ENCODE data around the gene GP9. TPM values are rescaled to one million over a fixed set of nuclear protein-coding genes. Genes with fewer than 3 reads are reported as not detected.
A peak's percentile ranks its signal among the peaks of the same experiment; 100 is the strongest.
"Not testable (repeated sequence)": the region's sequence is repeated elsewhere in the genome, so short reads cannot be mapped to it uniquely, and the experiment has no call there.

The GP9 gene
- total and polyA plus RNA-seq, 5 donors from 2014 or later = 3.7 TPM; not detected in 4

- no peaks in the 10 kb centered on the region for H3K9me3 Mint-ChIP-seq
- no peak overlapping the region for H3K27ac ChIP-seq (ENCODE audit: insufficient read depth, low read length, poor library complexity, severe bottlenecking)
- ATAC-seq (ENCODE audit: low read depth in 2 of 2) = no peak
- H3K27me3 ChIP-seq (ENCODE audit: control insufficient read depth, insufficient read depth, low read length) = no peaks in the 10 kb centered on the region
- no peaks in the 10 kb centered on the region for H3K27me3 Mint-ChIP-seq
- H3K4me3 ChIP-seq (ENCODE audit: low read depth, low read length) = no peak overlapping the region
- peaks cover 44% of the 10 kb centered on the region for H3K36me3 ChIP-seq (ENCODE audit: control insufficient read depth, insufficient read depth, low read length)
- peaks cover 23% of the 10 kb centered on the region for H3K36me3 Mint-ChIP-seq
- no peak for DNase-seq
- H3K4me1 Mint-ChIP-seq = peaks cover 13 to 93% (median 51%) of the 10 kb centered on the region in 4 donors
- H3K4me1 ChIP-seq (ENCODE audit: control insufficient read depth, insufficient read depth, low read length, poor library complexity, severe bottlenecking) = peaks cover 52% of the 10 kb centered on the region
- peak overlapping the region in 3 of 4 donors; percentile 29 to 57 (median 56) for H3K4me3 Mint-ChIP-seq
- no peaks in the 10 kb centered on the region for H3K9me3 ChIP-seq (ENCODE audit: control insufficient read depth in 2 of 2, low read length in 2 of 2)
- peak overlapping the region; percentile 71 to 80 (median 78) for H3K27ac Mint-ChIP-seq
Measured at GRCh38 chr3:129104498-129105079, 44.0 kb downstream of the GP9 start.

- DNase-seq = no peak
- Mint-ChIP-seq H3K36me3 (peaks cover 22% of the 10 kb centered on the region), H3K27me3 (no peaks in the 10 kb centered on the region), H3K4me3 (no peak overlapping the region), H3K27ac (no peak overlapping the region), H3K4me1 (peaks cover 7 to 91% (median 51%) of the 10 kb centered on the region in 4 donors), H3K9me3 (no peaks in the 10 kb centered on the region)
- Histone ChIP-seq H3K9me3 (ENCODE audit: control insufficient read depth in 2 of 2, low read length in 2 of 2) (no peaks in the 10 kb centered on the region), H3K27ac (ENCODE audit: insufficient read depth, low read length, poor library complexity, severe bottlenecking) (no peak overlapping the region), H3K27me3 (ENCODE audit: control insufficient read depth, insufficient read depth, low read length) (no peaks in the 10 kb centered on the region), H3K36me3 (ENCODE audit: control insufficient read depth, insufficient read depth, low read length) (peaks cover 42% of the 10 kb centered on the region), H3K4me1 (ENCODE audit: control insufficient read depth, insufficient read depth, low read length, poor library complexity, severe bottlenecking) (peaks cover 52% of the 10 kb centered on the region), H3K4me3 (ENCODE audit: low read depth, low read length) (no peak overlapping the region)
- no peak for ATAC-seq (ENCODE audit: low read depth in 2 of 2)
Measured at GRCh38 chr3:129105862-129106261, 45.3 kb downstream of the GP9 start.

DNA sequence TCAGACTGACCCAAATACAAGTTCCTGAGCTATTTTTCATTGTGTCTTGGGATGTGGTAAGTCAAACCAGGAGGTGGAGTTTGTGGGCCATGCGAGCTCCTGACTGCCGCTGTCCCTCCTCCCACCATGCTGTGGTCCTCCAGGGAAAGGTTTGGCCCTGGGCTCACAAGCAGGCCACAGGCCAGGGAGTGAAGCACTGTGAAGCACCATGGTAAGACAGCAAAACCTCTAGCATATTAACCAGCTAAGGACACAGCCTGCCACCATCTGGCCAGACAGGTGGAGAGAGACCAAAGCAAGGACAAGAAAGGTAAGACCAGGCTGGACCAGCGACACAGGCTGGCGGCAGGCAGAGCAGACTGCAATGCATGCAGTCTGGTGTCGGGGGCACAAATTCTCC lies 45.7 kb downstream of the GP9 start:
- ATAC-seq (ENCODE audit: low read depth in 2 of 2) (no peak), DNase-seq (no peak)
- Histone ChIP-seq H3K36me3 (ENCODE audit: control insufficient read depth, insufficient read depth, low read length) (peaks cover 42% of the 10 kb centered on the region), H3K9me3 (ENCODE audit: control insufficient read depth in 2 of 2, low read length in 2 of 2) (no peaks in the 10 kb centered on the region), H3K4me1 (ENCODE audit: control insufficient read depth, insufficient read depth, low read length, poor library complexity, severe bottlenecking) (peaks cover 51% of the 10 kb centered on the region), H3K4me3 (ENCODE audit: low read depth, low read length) (no peak overlapping the region), H3K27me3 (ENCODE audit: control insufficient read depth, insufficient read depth, low read length) (no peaks in the 10 kb centered on the region), H3K27ac (ENCODE audit: insufficient read depth, low read length, poor library complexity, severe bottlenecking) (no peak overlapping the region)
- Mint-ChIP-seq H3K27ac (peak overlapping the region in 1 of 3 donors; percentile 69), H3K4me1 (peaks cover 7 to 91% (median 49%) of the 10 kb centered on the region in 4 donors), H3K36me3 (peaks cover 18% of the 10 kb centered on the region), H3K27me3 (no peaks in the 10 kb centered on the region), H3K4me3 (peak overlapping the region in 2 of 4 donors; percentile 41 to 47), H3K9me3 (no peaks in the 10 kb centered on the region)

- DNase-seq = no peak
- peak overlapping the region in 2 of 3 donors; percentile 42 to 74 for H3K27ac Mint-ChIP-seq
- H3K4me3 ChIP-seq (ENCODE audit: low read depth, low read length) = no peak overlapping the region
- no peak for ATAC-seq (ENCODE audit: low read depth in 2 of 2)
- H3K27me3 Mint-ChIP-seq = no peaks in the 10 kb centered on the region
- H3K27me3 ChIP-seq (ENCODE audit: control insufficient read depth, insufficient read depth, low read length) = no peaks in the 10 kb centered on the region
- no peaks in the 10 kb centered on the region for H3K9me3 Mint-ChIP-seq
- H3K4me1 Mint-ChIP-seq = peaks cover 7 to 91% (median 47%) of the 10 kb centered on the region in 4 donors
- peaks cover 41% of the 10 kb centered on the region for H3K36me3 ChIP-seq (ENCODE audit: control insufficient read depth, insufficient read depth, low read length)
- H3K36me3 Mint-ChIP-seq = peaks cover 12% of the 10 kb centered on the region
- H3K27ac ChIP-seq (ENCODE audit: insufficient read depth, low read length, poor library complexity, severe bottlenecking) = no peak overlapping the region
- no peaks in the 10 kb centered on the region for H3K9me3 ChIP-seq (ENCODE audit: control insufficient read depth in 2 of 2, low read length in 2 of 2)
- H3K4me3 Mint-ChIP-seq = peak overlapping the region in 3 of 4 donors; percentile 31 to 33 (median 32)
- H3K4me1 ChIP-seq (ENCODE audit: control insufficient read depth, insufficient read depth, low read length, poor library complexity, severe bottlenecking) = peaks cover 49% of the 10 kb centered on the region
Measured at GRCh38 chr3:129106866-129107565, 46.4 kb downstream of the GP9 start.

GRCh38 chr3:129107793-129108192 lies 47.2 kb downstream of the GP9 start:
- H3K4me1 ChIP-seq (ENCODE audit: control insufficient read depth, insufficient read depth, low read length, poor library complexity, severe bottlenecking) = peaks cover 49% of the 10 kb centered on the region
- DNase-seq (no peak), ATAC-seq (ENCODE audit: low read depth in 2 of 2) (no peak)
- Mint-ChIP-seq H3K4me3 (peak overlapping the region in 3 of 4 donors; percentile 29 to 43 (median 32)), H3K27me3 (no peaks in the 10 kb centered on the region), H3K4me1 (peaks cover 7 to 91% (median 47%) of the 10 kb centered on the region in 4 donors), H3K36me3 (peaks cover 12% of the 10 kb centered on the region), H3K27ac (peak overlapping the region in 2 of 3 donors; percentile 69 to 74), H3K9me3 (no peaks in the 10 kb centered on the region)
- no peak overlapping the region for H3K27ac ChIP-seq (ENCODE audit: insufficient read depth, low read length, poor library complexity, severe bottlenecking)
- H3K27me3 ChIP-seq (ENCODE audit: control insufficient read depth, insufficient read depth, low read length) = no peaks in the 10 kb centered on the region
- H3K4me3 ChIP-seq (ENCODE audit: low read depth, low read length) = no peak overlapping the region
- peaks cover 46% of the 10 kb centered on the region for H3K36me3 ChIP-seq (ENCODE audit: control insufficient read depth, insufficient read depth, low read length)
- H3K9me3 ChIP-seq (ENCODE audit: control insufficient read depth in 2 of 2, low read length in 2 of 2) = no peaks in the 10 kb centered on the region

DNA sequence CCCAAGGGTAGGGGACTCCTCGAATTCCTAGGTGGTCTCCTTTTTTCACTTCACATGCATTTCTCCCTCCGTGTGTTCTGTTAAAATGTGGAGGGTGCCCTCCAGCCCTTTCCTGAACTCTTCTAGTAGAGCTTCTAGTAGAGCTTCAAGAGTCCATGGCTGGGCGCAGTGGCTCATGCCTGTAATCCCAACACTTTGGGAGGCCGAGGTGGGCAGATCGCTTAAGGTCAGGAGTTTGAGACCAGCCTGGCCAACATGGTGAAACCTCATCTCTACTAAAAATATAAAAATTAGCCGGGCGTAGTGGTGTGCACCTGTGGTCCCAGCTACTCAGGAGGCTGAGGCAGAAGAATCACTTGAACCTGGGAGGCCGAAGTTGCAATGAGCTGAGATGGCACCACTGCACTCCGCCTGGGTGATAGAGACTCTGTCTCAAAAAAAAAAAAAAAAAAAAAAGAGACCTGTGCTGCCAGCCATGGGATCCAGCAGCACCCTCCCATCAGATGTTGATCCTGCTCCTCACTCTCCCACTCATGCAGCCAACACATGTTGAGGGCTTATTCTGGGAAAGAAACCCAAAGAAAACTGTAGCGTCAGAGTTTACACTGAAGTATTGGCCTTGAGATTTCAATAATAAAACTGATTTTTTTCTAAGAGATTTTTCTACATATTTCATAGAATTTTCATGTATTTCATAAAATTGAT lies 50.6 kb downstream of the GP9 start:
- H3K4me3 ChIP-seq (ENCODE audit: low read depth, low read length); H3K27me3 Mint-ChIP-seq; H3K9me3 Mint-ChIP-seq; H3K27me3 ChIP-seq (ENCODE audit: control insufficient read depth, insufficient read depth, low read length); H3K9me3 ChIP-seq (ENCODE audit: control insufficient read depth in 2 of 2, low read length in 2 of 2); H3K27ac ChIP-seq (ENCODE audit: insufficient read depth, low read length, poor library complexity, severe bottlenecking); ATAC-seq (ENCODE audit: low read depth in 2 of 2); DNase-seq: not testable (repeated sequence)
- Mint-ChIP-seq H3K4me1 (peaks cover 6 to 87% (median 46%) of the 10 kb centered on the region in 4 donors), H3K36me3 (peaks cover 22% of the 10 kb centered on the region), H3K27ac (peak overlapping the region; percentile 46 to 81 (median 76)), H3K4me3 (peak overlapping the region in 1 of 4 donors; percentile 60)
- peaks cover 47% of the 10 kb centered on the region for H3K36me3 ChIP-seq (ENCODE audit: control insufficient read depth, insufficient read depth, low read length)
- peaks cover 50% of the 10 kb centered on the region for H3K4me1 ChIP-seq (ENCODE audit: control insufficient read depth, insufficient read depth, low read length, poor library complexity, severe bottlenecking)
